Common myeloid progenitor, CD34-positive (primary cell): ENCODE measurements around the gene UMPS.
"Not testable (repeated sequence)": the region's sequence is repeated elsewhere in the genome, so short reads cannot be mapped to it uniquely, and the experiment has no call there.

Experiments
- CTCF ChIA-PET: fragments of 350-600 bp; sonication (Branson Sonifier 250); formaldehyde crosslinking; loops from one replicate; lab custom pipeline; 2021; ENCODE audit warnings: antibody characterized with exemption; lab: Charles Lee
- POLR2A ChIA-PET: fragments of 350-600 bp; sonication (Branson Sonifier 250); formaldehyde crosslinking; loops from one replicate; lab custom pipeline; 2021; ENCODE audit warnings: antibody characterized with exemption; lab: Charles Lee
- DNase-seq, 3 donors: peaks; one replicate each; pipeline versions ENCODE4 v3.0.0 to v3.0.0-alpha.2; 2013
- H3K27ac ChIP-seq, 2 experiments: 1 replicate in 1 of 2; 2 replicates in 1 of 2; pipeline ENCODE4 v1.7.0; 2013; ENCODE audit warnings: inconsistent platforms in 2 of 2, low read length in 2 of 2, mild to moderate bottlenecking in 2 of 2, low read depth in 1 of 2, moderate library complexity in 1 of 2; ENCODE audit not compliant: severe bottlenecking in 2 of 2, insufficient read depth in 1 of 2, poor library complexity in 1 of 2
- H3K27me3 ChIP-seq, 5 experiments: replicated peaks in 2 of 5; 1 replicate in 3 of 5; 2 replicates in 2 of 5; pipeline versions ENCODE4 v1.6.1 to v1.7.0; 2013; ENCODE audit warnings: low read length in 4 of 5, mild to moderate bottlenecking in 2 of 5, moderate library complexity in 2 of 5, inconsistent platforms in 1 of 5; ENCODE audit not compliant: insufficient read depth in 5 of 5, control insufficient read depth in 4 of 5
- H3K36me3 ChIP-seq, 4 experiments: 1 replicate in 2 of 4; 2 replicates in 2 of 4; pipeline versions ENCODE4 v1.6.1 to v1.7.0; 2013; ENCODE audit warnings: low read length in 3 of 4, control low read depth in 1 of 4, mild to moderate bottlenecking in 1 of 4; ENCODE audit not compliant: control insufficient read depth in 4 of 4, insufficient read depth in 4 of 4
- H3K4me1 ChIP-seq, 4 experiments: 1 replicate in 3 of 4; 2 replicates in 1 of 4; pipeline versions ENCODE4 v1.6.1 to v1.7.1; 2013; ENCODE audit warnings: low read length in 3 of 4, mild to moderate bottlenecking in 3 of 4, control low read depth in 1 of 4, inconsistent platforms in 1 of 4, moderate library complexity in 1 of 4; ENCODE audit not compliant: control insufficient read depth in 4 of 4, insufficient read depth in 4 of 4; ENCODE audit errors: control extremely low read depth in 1 of 4
- H3K4me3 ChIP-seq, 7 experiments: 1 replicate in 4 of 7; 2 replicates in 3 of 7; pipeline versions ENCODE4 v1.5.1 to v1.7.0; 2013; ENCODE audit warnings: mild to moderate bottlenecking in 7 of 7, low read length in 6 of 7, moderate library complexity in 6 of 7, inconsistent platforms in 2 of 7, low read depth in 2 of 7, control low read depth in 1 of 7; ENCODE audit not compliant: insufficient read depth in 4 of 7, control insufficient read depth in 1 of 7; ENCODE audit errors: extremely low read depth in 1 of 7
- H3K9me3 ChIP-seq, 5 experiments: 1 replicate in 4 of 5; 2 replicates in 1 of 5; pipeline versions ENCODE4 v1.6.1 to v1.7.1; 2013; ENCODE audit warnings: low read length in 4 of 5, mild to moderate bottlenecking in 2 of 5, inconsistent platforms in 1 of 5, low read depth in 1 of 5, moderate library complexity in 1 of 5; ENCODE audit not compliant: control insufficient read depth in 4 of 5, insufficient read depth in 2 of 5; ENCODE audit errors: control extremely low read depth in 1 of 5
- WGBS: methylation state at CpG from one replicate; pipeline ENCODE4 v1.1.5; 2013; ENCODE audit not compliant: insufficient coverage; 5-methylcytosine and 5-hydroxymethylcytosine counted together

Gene UMPS

GRCh38 chr3:124786511-124787241 is 56.4 kb downstream of the UMPS start:
- peaks cover 0 to 42% (median 29%) of the 10 kb centered on the region in 4 experiments for H3K4me1 ChIP-seq
- H3K27me3 ChIP-seq = peaks cover 0 to 2% (median 0%) of the 10 kb centered on the region in 5 experiments
- no peak for DNase-seq
- H3K9me3 ChIP-seq = no peaks in the 10 kb centered on the region
- ChIA-PET CTCF (interaction anchor here (0.6 to 6.4 kb wide), 17 partner anchors 9 to 119 kb away, joined by 3 to 50 read pairs (median 3); no protein-coding TSS in a partner anchor), POLR2A (interaction anchor here (0.6 kb wide), 1 partner anchor 22 kb away, joined by 5 read pairs; no protein-coding TSS in a partner anchor)
- 87% methylated on average over 5 of the region's 6 CpGs for WGBS
- H3K36me3 ChIP-seq = no peaks in the 10 kb centered on the region
- no peak overlapping the region for H3K4me3 ChIP-seq
- no peak overlapping the region for H3K27ac ChIP-seq

- ChIA-PET POLR2A (no interaction called here), CTCF (interaction anchor here (1.0 to 6.4 kb wide), 11 partner anchors 10 to 114 kb away, joined by 3 to 50 read pairs (median 3); no protein-coding TSS in a partner anchor)
- WGBS = 100% methylated on average over 3 of the region's 3 CpGs
- no peak for DNase-seq
- Histone ChIP-seq H3K9me3 (no peaks in the 10 kb centered on the region), H3K27me3 (peaks cover 0 to 2% (median 0%) of the 10 kb centered on the region in 5 experiments), H3K4me3 (no peak overlapping the region), H3K36me3 (no peaks in the 10 kb centered on the region), H3K27ac (no peak overlapping the region), H3K4me1 (peaks cover 0 to 45% (median 32%) of the 10 kb centered on the region in 4 experiments)
These were observed 57.4 kb downstream of the UMPS start for GRCh38 chr3:124787476-124788195.

GRCh38 chr3:124788254-124788745 is 58.0 kb downstream of the UMPS start:
- 93% methylated on average over 2 of the region's 2 CpGs for WGBS
- Histone ChIP-seq H3K36me3 (no peaks in the 10 kb centered on the region), H3K9me3 (no peaks in the 10 kb centered on the region), H3K27me3 (peaks cover 0 to 1% (median 0%) of the 10 kb centered on the region in 5 experiments), H3K4me1 (peaks cover 0 to 45% (median 32%) of the 10 kb centered on the region in 4 experiments), H3K4me3 (no peak overlapping the region), H3K27ac (no peak overlapping the region)
- POLR2A ChIA-PET = no interaction called here
- DNase-seq = no peak
- CTCF ChIA-PET = interaction anchor here (1.0 to 6.4 kb wide), 6 partner anchors 9 to 113 kb away, joined by 3 to 50 read pairs (median 4); no protein-coding TSS in a partner anchor

GRCh38 chr3:124789103-124789502 is 58.9 kb downstream of the UMPS start:
- H3K36me3 ChIP-seq, POLR2A ChIA-PET, H3K27ac ChIP-seq, H3K9me3 ChIP-seq, H3K4me3 ChIP-seq, H3K27me3 ChIP-seq: not testable (repeated sequence)
- CTCF ChIA-PET = interaction anchor here (4.6 to 6.4 kb wide), 2 partner anchors 19 to 112 kb away, joined by 28 to 50 read pairs; no protein-coding TSS in a partner anchor
- DNase-seq = peak in 2 of 3 donors; percentile 28 to 45
- peaks cover 0 to 40% (median 31%) of the 10 kb centered on the region in 4 experiments for H3K4me1 ChIP-seq
- no CpG with 5 or more reads among the region's 5 CpGs for WGBS

GRCh38 chr3:124791142-124791541 is 60.9 kb downstream of the UMPS start:
- no peaks in the 10 kb centered on the region for H3K36me3 ChIP-seq
- WGBS = 33% methylated on average over 1 of the region's 4 CpGs

GRCh38 chr3:124791639-124792151 is 61.4 kb downstream of the UMPS start:
- Histone ChIP-seq H3K4me3 (peak overlapping the region in 2 of 7 experiments; percentile 16 to 21), H3K27me3 (no peaks in the 10 kb centered on the region), H3K27ac (no peak overlapping the region), H3K4me1 (peaks cover 0 to 20% (median 16%) of the 10 kb centered on the region in 4 experiments), H3K36me3 (no peaks in the 10 kb centered on the region), H3K9me3 (no peaks in the 10 kb centered on the region)
- DNase-seq = peak; percentile 80 to 92 (median 92)
- WGBS = 5% methylated on average over 4 of the region's 8 CpGs
- ChIA-PET POLR2A (no interaction called here), CTCF (interaction anchor here (1.0 to 2.2 kb wide), 6 partner anchors 16 to 109 kb away, joined by 3 to 6 read pairs (median 4); no protein-coding TSS in a partner anchor)

More at GRCh38 chr3:124791142-124791541, 60.9 kb downstream of the UMPS start:
- Histone ChIP-seq H3K9me3 (no peaks in the 10 kb centered on the region), H3K4me3 (peak overlapping the region in 2 of 7 experiments; percentile 16 to 21), H3K27ac (no peak overlapping the region), H3K4me1 (peaks cover 0 to 24% (median 20%) of the 10 kb centered on the region in 4 experiments), H3K27me3 (no peaks in the 10 kb centered on the region)
- no peak for DNase-seq
- ChIA-PET POLR2A (interaction anchor here (0.7 kb wide), 1 partner anchor 96 kb away, joined by 3 read pairs; the partner anchor contains the start of gene ITGB5), CTCF (interaction anchor here (1.0 to 2.2 kb wide), 6 partner anchors 17 to 110 kb away, joined by 3 to 6 read pairs (median 4); no protein-coding TSS in a partner anchor)
